ENCODE results near the gene FGF5.

FGF5 gene

GRCh38 chr4:80263541-80264351 lies 2.7 kb upstream of the FGF5 start:
- no peak for TF ChIP-seq POLR2A (IDR thresholded peaks at IDR 0.05; ENCODE audit: low read depth, low read length)
- FAIRE-seq = no peak
- no peak for DNase-seq (ENCODE audit: insufficient read length, low spot score)

DNA sequence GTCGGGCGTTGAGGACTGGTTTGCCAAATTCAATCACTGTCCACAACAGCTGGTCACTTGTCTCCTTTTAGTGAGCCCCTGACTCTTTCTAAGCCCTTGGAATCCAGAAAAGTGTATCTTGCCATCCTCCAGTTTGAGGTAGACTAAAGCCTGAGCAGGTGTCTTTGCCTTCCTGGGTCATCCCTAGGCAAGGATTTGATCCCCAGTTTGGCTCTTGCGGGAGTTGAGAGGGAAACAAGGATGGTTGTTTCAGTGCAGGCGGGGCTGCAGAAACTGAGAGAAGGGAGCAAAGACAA lies 2.2 kb upstream of the FGF5 start:
- no peak for FAIRE-seq
- no peak for DNase-seq (ENCODE audit: insufficient read length, low spot score)
- TF ChIP-seq POU2F2 (IDR thresholded peaks at IDR 0.05; ENCODE audit: low read depth, low read length) (no peak), TAF1 (IDR thresholded peaks at IDR 0.05; ENCODE audit: low read depth, low read length) (no peak), POLR2AphosphoS5 (IDR thresholded peaks at IDR 0.05; ENCODE audit: low read depth, low read length) (no peak), POLR2A (IDR thresholded peaks at IDR 0.05; ENCODE audit: low read depth, low read length) (no peak), SPI1 (IDR thresholded peaks at IDR 0.05; ENCODE audit: low read depth, low read length) (no peak)

DNA sequence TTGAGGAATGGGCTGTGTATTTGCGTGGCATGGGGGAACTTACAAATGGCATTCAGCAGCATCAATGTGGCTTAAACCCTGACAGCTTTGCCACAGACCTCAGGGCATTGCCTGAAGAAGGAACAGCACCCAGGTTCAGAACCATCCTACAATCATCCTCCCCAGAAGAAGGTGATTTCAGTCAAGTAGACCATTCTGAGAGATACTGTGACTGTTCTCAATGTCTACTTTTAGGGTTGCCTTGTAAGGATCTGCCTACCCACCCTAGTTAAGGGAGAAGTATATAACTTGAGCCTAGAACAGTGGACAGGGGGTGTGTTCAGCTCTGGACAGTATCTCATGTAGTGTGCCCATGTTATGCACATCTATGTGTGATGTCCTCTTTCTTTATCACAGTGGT lies 1.6 kb upstream of the FGF5 start:
- FAIRE-seq (no peak), DNase-seq (ENCODE audit: insufficient read length, low spot score) (no peak)
- TF ChIP-seq POU2F2 (IDR thresholded peaks at IDR 0.05; ENCODE audit: low read depth, low read length) (no peak), POLR2A (IDR thresholded peaks at IDR 0.05; ENCODE audit: low read depth, low read length) (no peak), TAF1 (IDR thresholded peaks at IDR 0.05; ENCODE audit: low read depth, low read length) (no peak), SPI1 (IDR thresholded peaks at IDR 0.05; ENCODE audit: low read depth, low read length) (no peak), POLR2AphosphoS5 (IDR thresholded peaks at IDR 0.05; ENCODE audit: low read depth, low read length) (no peak), PAX5 (IDR thresholded peaks at IDR 0.05; ENCODE audit: insufficient read depth, low read length, severe bottlenecking) (no peak)

DNA sequence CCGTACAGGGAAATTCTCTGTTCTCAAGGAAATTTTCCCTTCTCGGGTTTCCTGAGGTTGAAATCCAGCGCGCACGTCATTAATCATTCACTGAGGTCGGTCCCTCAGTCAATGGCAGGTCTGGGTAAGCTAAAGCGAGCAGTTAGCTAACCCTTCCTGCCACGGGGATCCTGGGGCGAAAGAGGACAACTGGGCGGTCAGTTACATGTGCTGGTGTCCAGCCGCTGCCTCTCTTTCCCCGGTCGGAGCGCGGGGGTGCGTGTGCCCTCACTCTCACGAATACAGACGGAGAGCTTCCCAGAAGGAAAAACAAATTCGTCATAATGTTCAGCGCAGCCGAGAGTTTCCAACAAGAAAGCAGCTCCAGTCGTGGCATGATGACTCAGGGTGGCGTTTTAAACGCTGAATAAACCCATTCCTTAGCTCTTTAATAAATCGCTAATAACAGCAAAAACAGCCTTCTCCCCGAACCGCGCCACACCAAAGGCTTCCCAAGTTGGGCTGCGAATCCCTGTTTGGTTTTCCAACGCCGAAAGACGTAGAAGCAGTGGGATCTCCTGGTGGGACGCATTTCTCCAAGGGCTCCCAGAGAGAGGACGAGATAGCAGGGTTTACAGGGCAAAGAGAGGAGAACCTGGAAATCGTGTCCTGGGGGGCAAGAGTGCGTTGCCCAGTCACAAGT lies 752 bp upstream of the FGF5 start:
- FAIRE-seq = no peak
- TF ChIP-seq POLR2AphosphoS5 (IDR thresholded peaks at IDR 0.05; ENCODE audit: low read depth, low read length) (no peak), PAX5 (IDR thresholded peaks at IDR 0.05; ENCODE audit: insufficient read depth, low read length, severe bottlenecking) (no peak), TAF1 (IDR thresholded peaks at IDR 0.05; ENCODE audit: low read depth, low read length) (no peak), POLR2A (IDR thresholded peaks at IDR 0.05; ENCODE audit: low read depth, low read length) (no peak), SPI1 (IDR thresholded peaks at IDR 0.05; ENCODE audit: low read depth, low read length) (no peak), POU2F2 (IDR thresholded peaks at IDR 0.05; ENCODE audit: low read depth, low read length) (no peak)
- no peak for DNase-seq (ENCODE audit: insufficient read length, low spot score)

- DNase-seq (ENCODE audit: insufficient read length, low spot score) (no peak), FAIRE-seq (no peak)
- TF ChIP-seq POLR2AphosphoS5 (IDR thresholded peaks at IDR 0.05; ENCODE audit: low read depth, low read length) = no peak
- no peak for TF ChIP-seq TAF1 (IDR thresholded peaks at IDR 0.05; ENCODE audit: low read depth, low read length)
- TF ChIP-seq POU2F2 (IDR thresholded peaks at IDR 0.05; ENCODE audit: low read depth, low read length) = no peak
- TF ChIP-seq PAX5 (IDR thresholded peaks at IDR 0.05; ENCODE audit: insufficient read depth, low read length, severe bottlenecking) = no peak
- TF ChIP-seq SPI1 (IDR thresholded peaks at IDR 0.05; ENCODE audit: low read depth, low read length) = no peak
- TF ChIP-seq POLR2A (IDR thresholded peaks at IDR 0.05; ENCODE audit: low read depth, low read length) = no peak
These were observed 477 bp downstream of the FGF5 start for GRCh38 chr4:80266902-80267380.

- FAIRE-seq (no peak), DNase-seq (ENCODE audit: insufficient read length, low spot score) (no peak)
- TF ChIP-seq TAF1 (IDR thresholded peaks at IDR 0.05; ENCODE audit: low read depth, low read length) = no peak
- TF ChIP-seq PAX5 (IDR thresholded peaks at IDR 0.05; ENCODE audit: insufficient read depth, low read length, severe bottlenecking) = no peak
- TF ChIP-seq POLR2AphosphoS5 (IDR thresholded peaks at IDR 0.05; ENCODE audit: low read depth, low read length) = no peak
- no peak for TF ChIP-seq POLR2A (IDR thresholded peaks at IDR 0.05; ENCODE audit: low read depth, low read length)
- no peak for TF ChIP-seq POU2F2 (IDR thresholded peaks at IDR 0.05; ENCODE audit: low read depth, low read length)
- no peak for TF ChIP-seq SPI1 (IDR thresholded peaks at IDR 0.05; ENCODE audit: low read depth, low read length)
These were observed 1.8 kb downstream of the FGF5 start for GRCh38 chr4:80268081-80268823.

DNA sequence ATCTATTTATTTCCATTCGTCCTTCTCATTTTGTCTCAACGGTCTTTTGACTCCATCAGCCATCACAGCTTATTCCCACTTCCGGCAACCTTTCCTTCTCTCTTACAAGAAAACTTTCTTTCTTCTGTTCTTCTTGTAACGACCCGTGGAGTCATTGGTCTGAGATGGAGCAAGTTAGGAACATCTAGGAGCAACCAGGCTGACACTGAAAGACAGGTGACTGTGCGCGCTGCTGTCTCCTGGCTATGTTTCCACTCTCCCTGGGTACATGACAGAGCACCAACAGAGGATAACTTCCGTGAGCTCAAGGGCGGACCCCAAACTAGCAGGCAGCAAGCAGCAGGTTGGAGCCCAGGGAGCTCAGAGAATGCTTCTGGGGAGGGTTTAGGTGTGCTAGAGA lies 2.5 kb downstream of the FGF5 start:
- FAIRE-seq = no peak
- TF ChIP-seq POLR2AphosphoS5 (IDR thresholded peaks at IDR 0.05; ENCODE audit: low read depth, low read length) (no peak), POU2F2 (IDR thresholded peaks at IDR 0.05; ENCODE audit: low read depth, low read length) (no peak), SPI1 (IDR thresholded peaks at IDR 0.05; ENCODE audit: low read depth, low read length) (no peak), PAX5 (IDR thresholded peaks at IDR 0.05; ENCODE audit: insufficient read depth, low read length, severe bottlenecking) (no peak), TAF1 (IDR thresholded peaks at IDR 0.05; ENCODE audit: low read depth, low read length) (no peak), POLR2A (IDR thresholded peaks at IDR 0.05; ENCODE audit: low read depth, low read length) (no peak)
- no peak for DNase-seq (ENCODE audit: insufficient read length, low spot score)

- no peak for FAIRE-seq
- TF ChIP-seq TAF1 (IDR thresholded peaks at IDR 0.05; ENCODE audit: low read depth, low read length) (no peak), SPI1 (IDR thresholded peaks at IDR 0.05; ENCODE audit: low read depth, low read length) (no peak), POU2F2 (IDR thresholded peaks at IDR 0.05; ENCODE audit: low read depth, low read length) (no peak), PAX5 (IDR thresholded peaks at IDR 0.05; ENCODE audit: insufficient read depth, low read length, severe bottlenecking) (no peak), POLR2AphosphoS5 (IDR thresholded peaks at IDR 0.05; ENCODE audit: low read depth, low read length) (no peak), POLR2A (IDR thresholded peaks at IDR 0.05; ENCODE audit: low read depth, low read length) (no peak)
These were observed 3.9 kb downstream of the FGF5 start for GRCh38 chr4:80270321-80270720.

GRCh38 chr4:80270868-80271267 lies 4.4 kb downstream of the FGF5 start:
- TF ChIP-seq POU2F2 (IDR thresholded peaks at IDR 0.05; ENCODE audit: low read depth, low read length) = no peak
- TF ChIP-seq POLR2AphosphoS5 (IDR thresholded peaks at IDR 0.05; ENCODE audit: low read depth, low read length) = no peak
- no peak for TF ChIP-seq PAX5 (IDR thresholded peaks at IDR 0.05; ENCODE audit: insufficient read depth, low read length, severe bottlenecking)
- no peak for TF ChIP-seq POLR2A (IDR thresholded peaks at IDR 0.05; ENCODE audit: low read depth, low read length)
- DNase-seq (ENCODE audit: insufficient read length, low spot score) (no peak), FAIRE-seq (no peak)

More at GRCh38 chr4:80270321-80270720, 3.9 kb downstream of the FGF5 start:
- DNase-seq (ENCODE audit: insufficient read length, low spot score) = no peak

Measured in GM12891 (cell line).